ENCODE measurements around the gene SRPX2.

DNA sequence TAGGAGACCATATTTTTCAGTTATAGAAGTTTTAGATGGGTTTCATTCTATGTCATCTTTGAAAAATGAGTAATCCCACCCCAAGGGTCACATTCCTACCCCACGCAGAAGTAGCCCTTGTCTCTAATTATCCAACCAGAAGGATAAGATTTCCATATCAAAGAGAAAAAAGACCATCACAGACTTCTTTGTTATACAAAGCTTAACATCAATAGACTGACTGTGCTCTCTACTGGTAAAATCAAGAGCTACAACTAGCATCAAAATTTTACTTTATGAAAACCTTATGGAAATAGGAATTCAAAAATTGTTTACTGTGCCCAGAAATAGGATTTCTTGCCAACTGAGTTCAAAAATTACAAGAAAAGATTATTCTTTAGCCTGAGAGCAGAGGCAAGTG lies 34.4 kb upstream of the SRPX2 start:
- TF ChIP-seq EP300 (IDR thresholded peaks at IDR 0.05) (no peak), POLR2A (IDR thresholded peaks at IDR 0.05) (no peak)
